Right renal pelvis (tissue), 4 donors: Measurements from ENCODE around the gene ASB5. TPM values are rescaled to one million over a fixed set of nuclear protein-coding genes. Genes with fewer than 3 reads are reported as not detected.
"Not testable (repeated sequence)": the region's sequence is repeated elsewhere in the genome, so short reads cannot be mapped to it uniquely, and the experiment has no call there.

Experiments used
- DNase-seq, 4 donors: peaks; one replicate each; pipeline ENCODE4 v3.0.0-alpha.2; 2013; ENCODE audit warnings: low read depth in 4 of 4, low spot score in 3 of 4, missing footprints in 1 of 4
- polyA plus RNA-seq, 4 donors: library from polyadenylated mRNA; unstranded; fragments of 120-200 nt; gene quantifications; one replicate each; pipeline ENCODE4 v1.2.1, GENCODE V29; 2013; ENCODE audit not compliant: insufficient read length in 4 of 4

Gene ASB5, protein sequence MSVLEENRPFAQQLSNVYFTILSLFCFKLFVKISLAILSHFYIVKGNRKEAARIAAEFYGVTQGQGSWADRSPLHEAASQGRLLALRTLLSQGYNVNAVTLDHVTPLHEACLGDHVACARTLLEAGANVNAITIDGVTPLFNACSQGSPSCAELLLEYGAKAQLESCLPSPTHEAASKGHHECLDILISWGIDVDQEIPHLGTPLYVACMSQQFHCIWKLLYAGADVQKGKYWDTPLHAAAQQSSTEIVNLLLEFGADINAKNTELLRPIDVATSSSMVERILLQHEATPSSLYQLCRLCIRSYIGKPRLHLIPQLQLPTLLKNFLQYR
- polyA plus RNA-seq: under 1 TPM; 0.10 to 0.21 (median 0.11) TPM

GRCh38 chr4:176268963-176269362, at the start of gene ASB5:
Gene ASB5 (minus strand): TSS chr4:176269222. CDS start chr4:176269108, 114 bp downstream.
- no peak for DNase-seq

DNA sequence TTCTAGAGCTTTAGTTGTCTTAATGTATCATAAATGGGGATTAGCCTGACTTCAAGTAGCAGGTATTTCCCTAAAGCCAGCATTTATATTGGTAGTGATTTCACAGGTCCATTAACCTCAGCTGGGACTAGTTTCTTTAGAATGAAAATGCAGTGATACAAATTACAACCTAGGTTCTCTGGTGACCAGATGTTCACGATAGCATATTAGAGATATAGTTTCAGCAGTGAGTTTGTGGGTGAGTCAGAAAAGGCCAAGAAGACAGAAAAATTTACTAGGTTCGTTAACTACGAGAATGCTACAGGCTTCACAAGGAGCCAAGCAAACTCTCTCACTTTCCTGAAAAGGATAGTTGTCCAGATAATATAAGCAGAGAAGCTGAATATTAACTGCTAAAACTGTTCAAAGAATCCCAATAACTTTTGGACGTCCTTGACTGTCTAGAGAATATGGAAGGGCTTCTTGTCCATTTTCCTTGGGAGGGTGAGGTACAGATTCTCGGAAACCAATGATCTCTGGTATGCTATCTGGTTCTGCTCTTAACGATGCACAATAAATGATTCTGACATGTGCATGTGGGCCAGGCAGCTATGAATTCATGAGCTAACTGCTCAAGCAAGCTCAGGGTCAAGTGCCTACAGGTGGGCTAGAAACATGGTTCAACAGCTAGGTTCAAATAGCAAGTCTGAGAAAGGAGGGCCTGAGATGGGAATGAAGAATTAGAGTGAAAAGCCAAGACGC, 44.7 kb upstream of the ASB5 start:
- DNase-seq: no peak

GRCh38 chr4:176309772-176310171, 40.8 kb upstream of the ASB5 start:
- no peak for DNase-seq

GRCh38 chr4:176309046-176309445, 40.0 kb upstream of the ASB5 start:
- DNase-seq: no peak

GRCh38 chr4:176308441-176308840, 39.4 kb upstream of the ASB5 start:
- DNase-seq: no peak

DNA sequence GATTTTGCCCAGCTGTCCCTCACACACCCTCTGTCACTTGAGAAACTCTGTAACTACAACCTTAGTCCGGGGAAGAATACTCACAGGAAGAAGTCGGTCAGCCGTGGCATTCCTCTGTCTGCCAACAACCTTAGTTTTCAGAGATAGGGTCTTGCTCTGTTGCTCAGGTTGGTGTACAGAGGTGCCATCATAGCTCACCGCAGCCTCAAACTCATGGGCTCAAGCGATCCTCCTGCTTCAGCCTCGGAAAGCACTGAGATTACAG, 38.6 kb upstream of the ASB5 start:
- peak in 1 of 4 donors; percentile 15 for DNase-seq

- no peak for DNase-seq
Measured at GRCh38 chr4:176306837-176307665, 38.0 kb upstream of the ASB5 start.

GRCh38 chr4:176303938-176304337, 34.9 kb upstream of the ASB5 start:
- DNase-seq: no peak

GRCh38 chr4:176302283-176303275, 33.6 kb upstream of the ASB5 start:
- DNase-seq: no peak

- DNase-seq: no peak
Measured at GRCh38 chr4:176300565-176300964, 31.5 kb upstream of the ASB5 start.

- DNase-seq: no peak
Measured at GRCh38 chr4:176300036-176300435, 31.0 kb upstream of the ASB5 start.

DNA sequence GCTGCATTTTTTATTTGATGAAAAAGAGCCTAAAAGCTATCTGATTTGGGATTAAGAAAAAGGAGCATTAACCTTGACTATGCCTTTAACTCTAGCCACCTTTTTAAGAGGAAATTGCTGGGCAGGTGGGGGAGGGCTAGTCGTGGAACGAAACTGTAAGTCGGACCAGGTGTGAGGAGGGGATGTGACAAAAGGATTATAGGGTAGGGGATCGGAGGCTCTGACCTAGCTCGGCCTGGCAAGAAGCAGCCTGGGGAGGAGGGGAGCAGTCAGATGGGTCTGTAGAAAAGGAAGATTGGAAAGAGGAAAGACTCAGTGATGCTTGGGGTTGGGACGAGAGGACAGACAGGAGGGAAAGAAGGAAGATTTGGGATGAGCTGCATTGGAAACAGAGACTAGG, 29.6 kb upstream of the ASB5 start:
- DNase-seq: no peak

DNA sequence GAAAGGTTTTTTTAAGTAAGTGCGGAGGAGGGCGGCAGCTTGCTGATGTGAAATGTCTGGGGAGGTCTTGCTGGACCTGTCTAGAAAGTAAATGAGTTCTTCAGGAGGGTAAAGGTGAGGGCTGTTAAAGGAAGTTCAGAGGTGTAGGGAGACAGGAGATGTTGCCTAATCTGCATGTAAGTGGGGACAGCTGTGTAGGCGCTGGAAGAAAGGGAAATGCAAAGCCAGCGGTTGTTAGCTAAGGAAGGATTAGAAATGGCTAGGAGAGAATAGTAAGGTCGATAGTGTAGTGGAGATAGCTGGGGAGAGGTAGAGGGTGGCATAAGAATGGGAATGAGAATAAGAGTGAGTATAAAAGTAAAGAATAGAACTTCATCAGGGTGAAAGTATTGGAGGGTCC, 26.9 kb upstream of the ASB5 start:
- not testable (repeated sequence) for DNase-seq

DNA sequence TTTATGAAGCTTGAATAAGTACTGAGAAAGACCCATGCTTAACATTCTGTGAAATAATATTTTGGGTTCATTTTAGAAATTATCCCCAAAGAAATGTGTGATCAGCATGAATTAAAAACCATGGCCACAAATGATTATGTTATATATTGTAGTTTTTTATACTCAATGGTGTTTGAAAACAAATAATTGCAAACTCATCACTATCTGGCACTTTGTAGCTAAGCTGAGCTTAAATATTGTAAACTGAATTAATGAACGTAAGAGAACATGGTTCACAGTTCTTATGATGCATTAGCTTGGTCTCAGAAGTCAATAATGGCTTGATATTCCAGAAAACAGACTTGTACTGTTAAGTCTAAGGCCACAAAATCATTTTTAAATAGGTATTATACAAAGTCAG, 24.6 kb upstream of the ASB5 start:
- DNase-seq: no peak

DNA sequence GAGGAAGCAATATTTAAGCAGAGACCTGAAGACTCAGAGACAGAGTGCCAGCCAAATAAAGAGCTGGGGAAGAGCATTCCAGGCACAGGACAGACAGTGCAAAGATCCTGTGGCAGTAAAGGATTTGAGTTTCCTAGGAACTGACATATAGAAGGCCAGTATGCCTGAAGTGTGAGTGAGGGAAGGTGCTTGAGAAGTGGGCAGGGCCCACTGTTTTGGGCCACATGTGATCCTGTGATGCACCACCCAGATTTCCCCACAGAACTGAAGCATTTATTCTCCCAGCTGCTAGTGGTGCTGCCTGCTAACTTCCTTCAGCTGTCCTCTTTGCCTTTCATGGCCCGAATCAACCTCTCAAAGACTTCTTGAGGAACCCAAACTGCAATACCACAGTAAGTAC, 23.9 kb upstream of the ASB5 start:
- no peak for DNase-seq

- DNase-seq: no peak
Measured at GRCh38 chr4:176291748-176292147, 22.7 kb upstream of the ASB5 start.

DNA sequence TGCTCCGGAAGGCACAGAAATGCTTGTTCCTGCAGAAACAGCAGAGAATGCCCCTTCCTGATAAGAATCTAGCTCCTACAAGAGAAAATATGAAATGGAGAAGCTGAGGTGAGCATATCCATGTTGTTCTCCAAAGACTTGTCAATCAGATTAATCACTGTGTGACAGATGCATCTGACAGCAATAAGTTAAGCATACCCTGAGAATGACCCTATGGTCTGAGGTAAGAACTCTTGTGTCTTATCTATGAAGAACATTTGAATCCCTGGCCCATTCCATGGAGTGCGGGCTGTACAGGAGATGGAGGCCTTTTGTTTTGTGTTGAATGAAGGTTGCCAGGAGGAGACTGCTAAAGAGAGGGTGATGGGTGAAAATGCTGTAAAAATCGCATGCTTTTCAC, 21.5 kb upstream of the ASB5 start:
- no peak for DNase-seq

GRCh38 chr4:176289561-176289960, 20.5 kb upstream of the ASB5 start:
- no peak for DNase-seq

DNA sequence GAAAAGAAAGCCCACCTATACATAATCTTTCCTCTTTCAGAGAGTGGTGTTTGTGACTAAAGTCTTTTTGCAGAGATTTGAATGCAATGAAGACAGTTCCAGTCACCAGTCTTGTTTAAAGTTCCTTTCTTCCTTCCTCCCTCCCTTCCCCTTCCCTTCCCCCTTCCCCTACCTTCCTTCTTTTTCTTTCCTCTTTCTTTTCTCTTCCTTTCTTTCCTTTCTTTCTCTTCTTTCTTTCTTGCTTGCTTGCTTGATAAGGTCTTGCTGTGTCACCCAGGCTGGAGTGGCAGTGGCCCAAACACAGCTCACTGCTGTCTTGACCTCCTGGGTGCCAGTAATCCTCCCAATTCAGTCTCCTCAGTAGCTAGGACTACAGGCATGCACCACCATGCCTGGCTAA, 19.0 kb upstream of the ASB5 start:
- DNase-seq: no peak

DNA sequence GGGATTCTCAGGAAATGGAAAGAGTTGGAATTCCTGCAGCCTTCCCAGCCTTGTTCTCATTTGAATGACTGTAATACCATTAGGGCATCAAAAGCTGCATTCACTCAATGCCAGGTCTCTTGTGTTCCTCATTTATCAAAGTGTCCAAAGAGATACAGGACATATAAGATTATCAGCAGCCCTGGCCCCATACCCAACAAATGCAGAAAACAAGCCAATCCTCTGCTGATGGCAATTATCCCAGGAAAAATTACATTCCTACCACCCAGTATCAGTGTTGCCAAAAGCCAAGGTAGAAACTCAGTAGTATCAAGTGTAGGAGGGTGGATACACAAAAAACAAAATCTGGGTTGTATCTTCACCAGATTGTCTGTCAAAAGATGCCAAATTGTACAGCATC, 18.5 kb upstream of the ASB5 start:
- DNase-seq: no peak
